ENCODE measurements around the gene RAMACL. TPM values are rescaled to one million over a fixed set of nuclear protein-coding genes. Genes with fewer than 3 reads are reported as not detected.
A peak's percentile ranks its signal among the peaks of the same experiment; 100 is the strongest.

RAMACL gene
- total and polyA plus RNA-seq, 2 of the 4 experiments (the other 2 are of a cell fraction) = 0.46 to 0.90 TPM

DNA sequence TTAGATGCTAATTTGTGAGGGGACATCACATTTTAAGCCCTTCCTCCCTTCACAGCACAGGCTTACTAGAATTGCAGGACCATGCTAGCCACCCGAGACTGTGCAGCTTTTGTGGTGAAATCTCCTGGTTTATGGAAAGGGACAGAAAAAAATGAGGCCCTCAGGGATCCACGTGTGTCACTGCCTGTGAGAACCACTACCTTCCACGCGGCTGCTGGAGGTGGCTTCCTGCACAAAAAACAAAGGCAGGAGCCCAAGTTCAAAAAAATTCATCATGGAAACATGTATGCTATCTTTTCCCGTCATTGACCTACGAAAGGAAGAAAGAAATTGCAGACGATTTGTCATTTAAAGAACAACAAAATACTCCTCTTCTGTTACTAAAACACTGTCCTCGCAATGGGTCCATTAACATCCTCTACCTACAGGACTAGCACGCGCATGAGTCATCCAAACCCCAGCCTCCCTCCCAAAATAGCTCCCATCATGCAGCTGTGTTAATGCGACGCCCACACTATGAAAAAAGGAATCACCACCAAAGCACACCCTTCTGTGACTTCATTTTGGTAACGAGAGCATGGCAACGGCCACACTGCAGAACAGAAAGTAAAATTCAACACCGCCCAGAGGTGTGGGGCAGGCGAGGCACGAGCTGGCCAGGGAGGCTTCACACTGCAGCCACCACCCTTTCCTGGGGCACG is 45.7 kb downstream of the RAMACL start:
- DNase-seq (peak; percentile 17), ATAC-seq (ENCODE audit: low read depth) (no peak)
- H3K18ac ChIP-seq (ENCODE audit: low read depth, low read length) = no peak overlapping the region
- peaks cover 13 to 27% of the 10 kb centered on the region in 2 experiments; a peak in 3 of 4 replicates for H3K79me1 ChIP-seq (ENCODE audit: low read depth in 1 of 2, low read length in 2 of 2)
- ChIA-PET CTCF (no interaction called here), POLR2A (ENCODE audit: unreplicated experiment) (no interaction called here)
- H3K9ac ChIP-seq (ENCODE audit: low read depth, low read length) = no peak overlapping the region
- no peak overlapping the region for H4K8ac ChIP-seq (ENCODE audit: low read depth in 2 of 2, low read length in 2 of 2)
- H2BK5ac ChIP-seq (ENCODE audit: low read depth, low read length, poor library complexity, severe bottlenecking) = no peak overlapping the region
- H3K14ac ChIP-seq (replicated peaks; ENCODE audit: low read depth, low read length) = no peak overlapping the region
- peaks cover 5% of the 10 kb centered on the region; the same call in 1 of the 2 replicates for H3K4me1 ChIP-seq (ENCODE audit: control insufficient read depth, insufficient read depth, low read length)
- 85% methylated on average over 8 of the region's 18 CpGs; no CpG with 5 or more reads in 1 of the 2 experiments for WGBS, 2 experiments (ENCODE audit: extremely low coverage in 2 of 2, insufficient read length in 1 of 2)
- no peak overlapping the region for H4K91ac ChIP-seq (ENCODE audit: insufficient read depth, low read depth, low read length)
- in situ Hi-C loops (cut with MboI; ENCODE audit: low sequenced_read_pairs) = no loop called here
- H3K27me3 ChIP-seq (ENCODE audit: control insufficient read depth, insufficient read depth, low read length) = no peaks in the 10 kb centered on the region
- BruUV-seq (replicated peaks) = no TSS peak
- H2AK9ac ChIP-seq (replicated peaks; ENCODE audit: low read depth, low read length, poor library complexity) = no peak overlapping the region
- H2BK20ac ChIP-seq (ENCODE audit: low read depth, low read length) = no peak overlapping the region
- H3K56ac ChIP-seq (ENCODE audit: extremely low read depth, insufficient read depth, low read length) = no peak overlapping the region
- H3K4ac ChIP-seq (ENCODE audit: low read depth, low read length) = no peak overlapping the region
- H2AFZ ChIP-seq (replicated peaks; ENCODE audit: low read length, poor library complexity) = no peak overlapping the region
- H4K5ac ChIP-seq (ENCODE audit: low read depth, low read length) = no peak overlapping the region
- peaks cover 15% of the 10 kb centered on the region; the same call in 1 of the 2 replicates for H3K9me1 ChIP-seq (ENCODE audit: insufficient read depth, low read length)
- dilution Hi-C loops (cut with HindIII; ENCODE audit: low sequenced_read_pairs, unreplicated experiment) = no loop called here
- H2BK15ac ChIP-seq (ENCODE audit: low read depth, low read length) = no peak overlapping the region
- TF ChIP-seq, protein P1, sequence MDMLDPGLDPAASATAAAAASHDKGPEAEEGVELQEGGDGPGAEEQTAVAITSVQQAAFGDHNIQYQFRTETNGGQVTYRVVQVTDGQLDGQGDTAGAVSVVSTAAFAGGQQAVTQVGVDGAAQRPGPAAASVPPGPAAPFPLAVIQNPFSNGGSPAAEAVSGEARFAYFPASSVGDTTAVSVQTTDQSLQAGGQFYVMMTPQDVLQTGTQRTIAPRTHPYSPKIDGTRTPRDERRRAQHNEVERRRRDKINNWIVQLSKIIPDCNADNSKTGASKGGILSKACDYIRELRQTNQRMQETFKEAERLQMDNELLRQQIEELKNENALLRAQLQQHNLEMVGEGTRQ (IDR thresholded peaks at IDR 0.05; ENCODE audit: low read depth, low read length) = no peak
- TF ChIP-seq MXI1 (IDR thresholded peaks at IDR 0.05; ENCODE audit: borderline replicate concordance, low read depth, low read length) = no peak
- TF ChIP-seq FOS (IDR thresholded peaks at IDR 0.05; ENCODE audit: low read depth, low read length) = peak; percentile 19; the same call in 1 of the 2 replicates
- peaks cover 17% of the 10 kb centered on the region; the same call in 1 of the 2 replicates for H4K20me1 ChIP-seq (ENCODE audit: insufficient read depth, low read length)
- H2AK5ac ChIP-seq (ENCODE audit: low read depth, low read length) = no peak overlapping the region
- H3K23ac ChIP-seq (ENCODE audit: low read depth, low read length) = no peak overlapping the region
- H3K4me3 ChIP-seq (ENCODE audit: insufficient read depth, low read depth, low read length) = no peak overlapping the region
- no peak overlapping the region for H2BK120ac ChIP-seq (ENCODE audit: low read depth, low read length)
- H3K4me2 ChIP-seq (ENCODE audit: low read depth, low read length) = no peak overlapping the region
- intact Hi-C loops (cut with micrococcal nuclease) = no loop called here
- H3K9me3 ChIP-seq (ENCODE audit: control insufficient read depth, insufficient read depth, low read length) = no peaks in the 10 kb centered on the region
- H3K27ac ChIP-seq (ENCODE audit: insufficient read depth, low read length) = no peak overlapping the region
- H3K36me3 ChIP-seq (ENCODE audit: control insufficient read depth, insufficient read depth, low read length) = peaks cover 23% of the 10 kb centered on the region

Measured in IMR-90 (cell line).